A673 (cell line): ENCODE data around the gene CIT.

Experiments used
- EZH2 ChIP-seq: fragments of 200-600 bp; sonication (generic); IDR thresholded peaks from 2 replicates; pipeline ENCODE4 v1.6.1; 2017; ENCODE audit warnings: borderline replicate concordance, low read depth, mild to moderate bottlenecking, mixed read lengths, antibody characterized with exemption, low read length; ENCODE audit not compliant: poor library complexity, severe bottlenecking
- TF ChIP-seq, protein P1 (sequence below): fragments of 300-800, 200-600 bp; sonication (generic); conservative IDR thresholded peaks from 2 replicates; pipeline ENCODE4 v1.5.1; 2017; ENCODE audit warnings: low read depth, mild to moderate bottlenecking, antibody characterized with exemption, low read length, moderate library complexity, mixed read lengths

DNA sequence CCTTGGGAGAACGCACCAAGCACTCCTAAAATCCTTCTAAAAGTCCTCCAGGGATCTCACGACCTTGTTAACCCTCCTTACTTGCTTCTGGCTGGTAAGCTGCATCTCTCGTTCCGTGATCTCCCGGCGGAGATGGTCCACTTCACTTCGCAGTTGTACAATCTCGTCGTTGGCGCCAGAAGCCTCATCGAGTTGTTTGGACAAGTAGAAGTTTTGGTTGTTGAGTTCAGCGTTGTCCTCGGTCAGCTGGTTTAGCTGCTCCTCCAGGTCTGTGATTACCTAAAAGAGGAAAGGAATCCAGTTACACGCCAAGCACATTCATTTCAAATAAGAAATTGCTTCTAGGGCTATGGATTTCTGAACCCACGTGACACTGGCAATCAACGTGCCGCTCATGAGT, 142.0 kb downstream of the CIT start:
- TF ChIP-seq, protein P1, sequence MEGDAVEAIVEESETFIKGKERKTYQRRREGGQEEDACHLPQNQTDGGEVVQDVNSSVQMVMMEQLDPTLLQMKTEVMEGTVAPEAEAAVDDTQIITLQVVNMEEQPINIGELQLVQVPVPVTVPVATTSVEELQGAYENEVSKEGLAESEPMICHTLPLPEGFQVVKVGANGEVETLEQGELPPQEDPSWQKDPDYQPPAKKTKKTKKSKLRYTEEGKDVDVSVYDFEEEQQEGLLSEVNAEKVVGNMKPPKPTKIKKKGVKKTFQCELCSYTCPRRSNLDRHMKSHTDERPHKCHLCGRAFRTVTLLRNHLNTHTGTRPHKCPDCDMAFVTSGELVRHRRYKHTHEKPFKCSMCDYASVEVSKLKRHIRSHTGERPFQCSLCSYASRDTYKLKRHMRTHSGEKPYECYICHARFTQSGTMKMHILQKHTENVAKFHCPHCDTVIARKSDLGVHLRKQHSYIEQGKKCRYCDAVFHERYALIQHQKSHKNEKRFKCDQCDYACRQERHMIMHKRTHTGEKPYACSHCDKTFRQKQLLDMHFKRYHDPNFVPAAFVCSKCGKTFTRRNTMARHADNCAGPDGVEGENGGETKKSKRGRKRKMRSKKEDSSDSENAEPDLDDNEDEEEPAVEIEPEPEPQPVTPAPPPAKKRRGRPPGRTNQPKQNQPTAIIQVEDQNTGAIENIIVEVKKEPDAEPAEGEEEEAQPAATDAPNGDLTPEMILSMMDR = no peak
- TF ChIP-seq EZH2 = no peak
